GM12874 (cell line): ENCODE data around the gene KCNG3.
A peak's percentile ranks its signal among the peaks of the same experiment; 100 is the strongest.

Experiments
- CTCF ChIP-seq: IDR thresholded peaks from 2 replicates; pipeline ENCODE4 v1.5.1; 2011; ENCODE audit warnings: low read depth, mild to moderate bottlenecking, control low read depth, low read length, moderate library complexity; ENCODE audit not compliant: insufficient read depth

The KCNG3 gene

GRCh38 chr2:42516418-42516901 lies 22.7 kb upstream of the KCNG3 start:
- TF ChIP-seq CTCF, result no peak

DNA sequence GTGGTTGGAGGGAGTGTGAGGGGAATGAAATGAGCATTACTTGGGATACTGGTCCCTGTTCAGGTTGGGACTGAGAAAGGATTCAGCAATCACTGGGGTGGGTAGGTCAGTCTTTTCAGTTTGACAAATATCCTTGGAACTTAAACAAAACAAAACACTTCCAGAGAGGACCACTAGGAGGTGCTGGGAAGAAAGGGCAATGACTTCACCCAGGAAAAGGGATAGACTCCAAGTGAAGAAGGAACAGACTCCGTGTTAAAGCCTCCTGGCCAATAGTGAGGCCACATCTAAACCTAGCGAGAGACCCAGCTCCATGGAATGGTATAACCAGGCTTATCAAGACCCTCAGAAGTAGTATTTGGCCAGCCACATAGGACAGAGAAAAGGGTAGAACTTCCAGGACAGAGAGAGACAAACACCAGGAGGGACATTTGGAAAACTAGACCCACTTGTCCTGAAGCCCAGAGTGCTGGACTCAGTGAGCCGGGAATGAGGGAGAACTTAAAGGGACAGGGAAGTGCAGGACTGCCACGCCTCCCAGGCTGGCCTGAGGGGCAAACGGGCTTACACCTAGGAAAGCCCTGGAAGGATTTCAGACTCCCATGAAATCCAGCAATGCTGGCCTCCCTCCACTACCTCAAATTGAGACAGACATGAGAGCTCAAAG lies 19.6 kb upstream of the KCNG3 start:
- peak; percentile 61 for TF ChIP-seq CTCF

DNA sequence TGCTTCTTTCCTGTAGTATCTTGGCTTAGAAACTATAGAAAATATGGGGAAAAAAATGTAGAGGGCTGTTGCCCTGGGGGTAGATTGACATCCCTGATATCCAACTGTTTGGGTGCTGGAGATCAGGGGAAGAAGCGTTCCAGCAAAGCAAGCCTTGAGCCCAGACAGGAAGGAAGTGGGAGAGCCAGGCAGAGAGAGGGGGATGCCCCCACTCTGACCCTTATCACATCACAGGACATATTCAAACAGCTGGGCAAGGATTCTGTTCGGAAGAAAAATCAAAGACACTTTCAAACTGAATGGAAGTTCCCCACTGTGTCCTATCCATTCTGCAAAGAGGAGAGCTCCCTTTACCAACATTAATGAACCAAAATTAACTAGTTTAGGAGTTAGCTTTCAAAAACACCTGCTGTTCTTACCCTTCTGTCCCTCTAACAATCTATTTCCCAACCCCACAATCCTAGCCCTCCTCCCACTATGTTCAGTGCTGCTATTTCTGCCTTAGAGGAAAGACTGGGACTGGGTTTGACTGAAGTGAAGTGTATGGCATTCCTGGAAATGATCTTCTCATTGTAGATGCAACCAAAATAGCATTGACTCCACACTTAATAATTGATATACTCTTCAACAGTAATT lies 16.9 kb upstream of the KCNG3 start:
- no peak for TF ChIP-seq CTCF

- no peak for TF ChIP-seq CTCF
These were observed 16.4 kb upstream of the KCNG3 start for GRCh38 chr2:42510191-42510590.

- TF ChIP-seq CTCF, result no peak
These were observed 10.8 kb upstream of the KCNG3 start for GRCh38 chr2:42504364-42505230.

DNA sequence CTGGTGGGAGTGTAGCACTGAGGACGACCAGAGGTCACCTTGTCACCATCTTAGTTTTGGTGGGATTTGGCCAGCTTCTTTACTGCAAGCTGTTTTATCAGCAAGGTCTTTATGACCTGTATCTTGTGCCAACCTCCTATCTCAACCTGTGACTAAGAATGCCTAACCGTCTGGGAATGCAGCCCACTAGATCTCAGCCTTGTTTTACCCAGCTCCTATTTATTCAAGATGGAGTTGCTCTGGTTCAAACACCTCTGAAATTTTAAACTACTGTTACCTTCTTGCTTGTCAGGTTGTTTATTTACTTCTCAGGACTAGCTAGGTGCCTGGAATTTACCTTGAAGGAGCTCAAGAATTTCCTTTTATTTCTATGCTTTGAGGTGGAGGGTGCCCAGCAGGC lies 9.5 kb upstream of the KCNG3 start:
- TF ChIP-seq CTCF, result no peak

GRCh38 chr2:42498497-42498896 lies 4.7 kb upstream of the KCNG3 start:
- TF ChIP-seq CTCF, result no peak
